Rectal smooth muscle tissue (tissue), 1 donor: ENCODE measurements around the gene KMT2C.

Source experiments
- H3K27ac ChIP-seq: one replicate; pipeline ENCODE4 v1.7.0; 2013; ENCODE audit warnings: low read depth, low read length, inconsistent platforms
- H3K27me3 ChIP-seq: one replicate; pipeline ENCODE4 v1.7.0; 2013; ENCODE audit warnings: low read length; ENCODE audit not compliant: control insufficient read depth, insufficient read depth
- H3K36me3 ChIP-seq: one replicate; pipeline ENCODE4 v1.7.0; 2013; ENCODE audit warnings: low read length; ENCODE audit not compliant: control insufficient read depth, insufficient read depth
- H3K4me1 ChIP-seq: one replicate; pipeline ENCODE4 v1.7.0; 2013; ENCODE audit warnings: low read length; ENCODE audit not compliant: control insufficient read depth, insufficient read depth
- H3K4me3 ChIP-seq: one replicate; pipeline ENCODE4 v1.7.0; 2013; ENCODE audit warnings: low read length
- H3K9ac ChIP-seq: one replicate; pipeline ENCODE4 v1.7.0; 2013; ENCODE audit warnings: low read length

The KMT2C gene

DNA sequence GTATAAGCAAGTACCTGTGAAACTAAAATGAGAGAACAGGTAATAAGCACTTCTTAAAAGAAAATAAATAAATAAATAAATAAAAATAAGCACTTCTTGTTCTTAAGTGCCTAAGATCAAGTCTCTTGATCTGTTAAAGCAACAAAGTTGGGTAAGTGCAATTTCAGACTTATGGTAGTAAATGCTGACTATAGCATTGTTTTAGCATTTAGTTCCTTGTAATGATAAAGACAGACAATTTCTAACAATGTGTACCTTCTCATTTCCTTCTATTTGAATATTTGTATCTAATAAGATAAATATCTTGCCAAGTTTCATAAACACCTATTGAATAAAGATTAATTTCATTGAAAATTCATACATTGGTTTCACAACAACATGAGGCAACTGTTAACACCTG lies 323.0 kb downstream of the KMT2C start:
- H3K36me3 ChIP-seq, result peaks cover 18% of the 10 kb centered on the region
- H3K27ac ChIP-seq, result no peak overlapping the region
- H3K4me1 ChIP-seq, result no peaks in the 10 kb centered on the region
- H3K4me3 ChIP-seq, result no peak overlapping the region
- no peaks in the 10 kb centered on the region for H3K27me3 ChIP-seq
- H3K9ac ChIP-seq, result no peak overlapping the region

DNA sequence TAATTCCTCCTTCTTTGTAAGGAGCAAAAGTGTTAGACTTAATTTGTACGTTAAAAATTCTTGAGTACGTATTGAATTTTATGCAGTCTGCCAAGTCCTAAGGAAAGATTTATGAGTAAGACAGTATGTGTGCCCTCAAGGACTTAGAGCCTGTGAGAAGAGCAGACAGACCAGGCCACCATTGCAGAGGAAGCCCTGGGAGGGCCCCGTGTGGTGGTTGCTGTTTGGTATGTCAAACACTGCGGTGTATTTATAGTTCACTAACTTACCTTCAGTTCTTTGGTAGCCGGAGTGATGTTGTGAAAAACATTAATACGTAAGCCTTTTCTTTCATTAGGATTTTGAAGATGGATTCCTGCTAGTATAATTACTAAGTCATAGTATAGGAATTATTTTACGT lies 327.4 kb downstream of the KMT2C start:
- Histone ChIP-seq H3K36me3 (peaks cover 6% of the 10 kb centered on the region), H3K4me3 (no peak overlapping the region), H3K4me1 (no peaks in the 10 kb centered on the region)

DNA sequence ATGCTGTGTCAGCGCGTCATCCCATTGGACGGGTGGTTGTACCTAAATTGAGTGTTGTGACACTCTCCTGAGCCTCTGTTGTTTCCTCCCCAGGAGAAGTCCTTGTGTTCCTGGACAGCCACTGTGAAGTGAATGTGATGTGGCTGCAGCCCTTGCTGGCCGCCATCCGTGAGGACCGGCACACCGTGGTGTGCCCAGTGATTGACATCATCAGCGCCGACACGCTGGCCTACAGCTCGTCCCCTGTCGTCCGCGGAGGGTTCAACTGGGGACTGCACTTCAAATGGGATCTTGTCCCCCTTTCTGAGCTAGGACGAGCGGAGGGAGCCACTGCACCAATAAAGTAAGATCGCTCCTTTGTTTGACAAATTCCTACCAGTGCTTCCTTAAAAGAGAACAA lies 327.9 kb downstream of the KMT2C start:
- H3K4me1 ChIP-seq, result no peaks in the 10 kb centered on the region
- no peak overlapping the region for H3K9ac ChIP-seq
- no peak overlapping the region for H3K27ac ChIP-seq
- H3K4me3 ChIP-seq, result no peak overlapping the region
- H3K27me3 ChIP-seq, result no peaks in the 10 kb centered on the region
- H3K36me3 ChIP-seq, result peaks cover 6% of the 10 kb centered on the region

More for the DNA sequence above, 327.4 kb downstream of the KMT2C start:
- no peaks in the 10 kb centered on the region for H3K27me3 ChIP-seq
- no peak overlapping the region for H3K27ac ChIP-seq
- no peak overlapping the region for H3K9ac ChIP-seq

DNA sequence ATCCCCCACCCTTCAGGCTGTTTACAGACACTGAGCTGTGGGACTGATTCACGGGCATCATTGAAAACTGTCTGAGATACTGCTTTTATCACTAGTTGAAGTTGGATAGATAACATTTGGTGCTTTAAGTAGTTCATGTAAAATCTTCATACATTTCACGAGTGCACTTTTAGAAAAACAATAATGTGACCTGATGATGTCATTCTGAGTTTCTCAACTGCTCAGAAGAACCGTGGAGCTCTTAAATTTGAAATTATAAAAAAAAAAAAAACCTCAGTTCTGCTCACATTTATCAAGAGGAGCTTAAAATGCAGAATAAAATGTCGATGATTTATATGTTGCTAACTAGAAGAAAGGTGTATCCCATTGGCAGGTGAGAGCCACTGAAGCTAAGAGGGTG lies 328.8 kb downstream of the KMT2C start:
- Histone ChIP-seq H3K36me3 (peaks cover 6% of the 10 kb centered on the region), H3K4me1 (no peaks in the 10 kb centered on the region), H3K9ac (no peak overlapping the region), H3K27me3 (no peaks in the 10 kb centered on the region), H3K27ac (no peak overlapping the region), H3K4me3 (no peak overlapping the region)

DNA sequence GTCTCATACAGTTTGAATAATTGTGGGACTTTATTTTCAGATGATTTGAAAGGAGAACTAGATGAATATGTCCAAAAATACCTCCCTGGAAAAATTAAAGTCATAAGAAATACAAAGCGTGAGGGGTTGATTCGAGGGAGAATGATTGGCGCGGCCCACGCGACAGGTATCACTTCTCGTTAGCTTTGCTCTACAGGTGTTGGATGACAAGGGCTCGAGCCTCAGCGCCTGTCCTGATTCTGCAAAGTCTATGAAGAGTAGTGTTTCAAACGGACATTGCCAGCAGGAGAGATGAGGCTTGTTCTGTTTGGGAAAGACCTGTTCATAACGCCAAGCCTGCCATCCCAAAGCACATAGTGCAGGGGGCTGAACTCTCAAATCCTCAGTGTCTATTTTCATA lies 330.6 kb downstream of the KMT2C start:
- Histone ChIP-seq H3K4me3 (no peak overlapping the region), H3K27ac (no peak overlapping the region), H3K27me3 (no peaks in the 10 kb centered on the region), H3K36me3 (peaks cover 8% of the 10 kb centered on the region), H3K9ac (no peak overlapping the region), H3K4me1 (no peaks in the 10 kb centered on the region)

DNA sequence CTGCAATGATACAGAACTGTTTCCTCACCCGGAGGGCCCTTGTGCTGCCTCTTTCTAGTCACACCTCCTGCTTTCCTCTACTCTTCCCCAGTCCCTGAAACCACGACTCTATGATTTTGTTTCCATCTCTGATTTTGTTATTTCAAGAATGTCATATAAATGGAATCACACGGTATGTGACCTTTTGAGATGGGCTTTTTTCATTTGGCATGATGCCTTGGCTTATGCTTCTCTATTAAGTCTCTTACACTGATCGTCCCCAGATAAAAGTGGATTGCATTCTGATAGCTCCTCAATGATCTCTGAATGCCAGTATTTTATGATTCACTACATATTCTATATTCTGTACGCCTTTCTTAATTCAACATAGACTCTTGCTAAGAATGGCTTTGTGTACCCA lies 332.1 kb downstream of the KMT2C start:
- H3K27me3 ChIP-seq, result no peaks in the 10 kb centered on the region
- H3K4me1 ChIP-seq, result no peaks in the 10 kb centered on the region

DNA sequence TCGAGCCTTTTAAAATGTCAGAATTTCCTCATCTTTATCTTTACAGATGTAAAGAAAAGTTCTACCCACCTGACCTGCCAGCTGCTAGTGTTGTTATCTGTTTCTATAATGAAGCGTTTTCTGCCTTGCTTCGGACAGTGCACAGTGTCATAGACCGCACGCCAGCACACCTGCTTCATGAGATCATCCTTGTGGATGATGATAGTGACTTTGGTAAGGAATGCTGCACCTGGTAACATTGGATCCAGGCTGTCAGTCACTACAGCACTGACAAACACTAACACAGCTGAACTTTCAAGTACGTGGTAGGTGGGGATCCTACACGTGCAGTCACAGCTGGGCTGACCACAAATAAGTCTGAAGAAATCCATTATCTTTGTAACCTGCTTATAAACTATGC lies 332.7 kb downstream of the KMT2C start:
- H3K36me3 ChIP-seq, result peaks cover 6% of the 10 kb centered on the region
- no peak overlapping the region for H3K27ac ChIP-seq
- H3K27me3 ChIP-seq, result no peaks in the 10 kb centered on the region
- no peak overlapping the region for H3K9ac ChIP-seq
- no peak overlapping the region for H3K4me3 ChIP-seq
- H3K4me1 ChIP-seq, result no peaks in the 10 kb centered on the region

More for the DNA sequence above, 332.1 kb downstream of the KMT2C start:
- Histone ChIP-seq H3K27ac (no peak overlapping the region), H3K9ac (no peak overlapping the region), H3K36me3 (peaks cover 8% of the 10 kb centered on the region), H3K4me3 (no peak overlapping the region)

DNA sequence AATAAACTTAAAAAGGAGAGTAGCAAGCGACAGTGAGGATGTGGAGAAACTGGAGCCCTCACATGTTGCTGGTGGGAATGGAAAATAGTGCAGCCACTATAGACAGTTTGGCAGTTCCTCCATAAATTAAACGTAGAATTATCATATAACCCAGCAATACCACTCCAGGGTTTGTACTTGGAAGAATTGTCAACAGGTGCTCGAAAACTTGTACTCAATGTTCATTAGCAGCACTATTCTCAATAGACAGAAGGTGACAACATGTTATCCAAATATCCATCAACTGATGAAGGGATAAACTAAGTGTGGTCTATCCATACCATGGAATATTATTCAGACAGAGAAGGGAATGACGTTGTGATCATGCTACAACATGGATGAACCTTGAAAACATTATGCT lies 338.5 kb downstream of the KMT2C start:
- Histone ChIP-seq H3K4me3 (no peak overlapping the region), H3K9ac (no peak overlapping the region), H3K36me3 (peaks cover 2% of the 10 kb centered on the region), H3K27ac (no peak overlapping the region), H3K27me3 (no peaks in the 10 kb centered on the region), H3K4me1 (no peaks in the 10 kb centered on the region)

DNA sequence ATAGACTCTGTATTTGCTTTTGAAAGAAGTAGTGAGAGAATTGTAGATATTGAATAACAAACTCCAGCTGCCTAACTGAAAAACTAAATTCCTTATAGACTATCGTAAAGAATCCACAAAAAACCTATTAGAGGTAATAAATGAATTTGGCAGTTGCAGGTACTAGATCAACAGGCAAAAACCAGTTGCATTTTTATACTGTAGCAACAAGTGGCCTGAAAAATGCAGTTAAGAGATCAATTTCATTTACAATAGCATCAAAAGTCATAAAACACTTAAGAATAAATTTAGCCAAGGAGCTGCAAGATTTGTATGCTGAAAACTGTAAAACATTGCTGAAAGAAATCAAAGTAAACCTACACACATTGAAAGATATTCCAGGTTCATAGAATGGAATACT lies 340.0 kb downstream of the KMT2C start:
- Histone ChIP-seq H3K4me3 (no peak overlapping the region), H3K9ac (no peak overlapping the region), H3K36me3 (no peaks in the 10 kb centered on the region), H3K27me3 (no peaks in the 10 kb centered on the region), H3K27ac (no peak overlapping the region), H3K4me1 (no peaks in the 10 kb centered on the region)

DNA sequence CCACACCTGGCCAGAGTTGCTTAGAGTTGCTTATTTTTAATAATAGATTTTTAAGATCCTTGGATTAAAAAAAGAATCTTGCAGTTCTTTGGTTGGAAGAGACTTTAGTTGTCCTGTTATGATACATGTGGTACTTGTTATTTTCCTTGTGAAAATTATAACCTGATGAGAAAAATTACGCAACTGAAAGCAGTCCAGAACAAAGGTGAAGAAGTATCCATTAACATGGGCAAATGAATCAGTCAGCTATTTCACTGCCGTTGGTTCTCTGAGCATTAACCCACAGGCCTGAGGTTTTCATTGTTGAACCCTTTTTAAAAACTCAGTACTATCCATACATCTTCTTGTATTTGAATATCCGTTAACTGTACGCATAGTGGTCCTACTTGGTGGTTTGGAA lies 342.1 kb downstream of the KMT2C start:
- H3K27me3 ChIP-seq, result no peaks in the 10 kb centered on the region
- H3K4me3 ChIP-seq, result no peak overlapping the region
- H3K9ac ChIP-seq, result no peak overlapping the region
- no peaks in the 10 kb centered on the region for H3K4me1 ChIP-seq
- no peaks in the 10 kb centered on the region for H3K36me3 ChIP-seq
- H3K27ac ChIP-seq, result no peak overlapping the region

DNA sequence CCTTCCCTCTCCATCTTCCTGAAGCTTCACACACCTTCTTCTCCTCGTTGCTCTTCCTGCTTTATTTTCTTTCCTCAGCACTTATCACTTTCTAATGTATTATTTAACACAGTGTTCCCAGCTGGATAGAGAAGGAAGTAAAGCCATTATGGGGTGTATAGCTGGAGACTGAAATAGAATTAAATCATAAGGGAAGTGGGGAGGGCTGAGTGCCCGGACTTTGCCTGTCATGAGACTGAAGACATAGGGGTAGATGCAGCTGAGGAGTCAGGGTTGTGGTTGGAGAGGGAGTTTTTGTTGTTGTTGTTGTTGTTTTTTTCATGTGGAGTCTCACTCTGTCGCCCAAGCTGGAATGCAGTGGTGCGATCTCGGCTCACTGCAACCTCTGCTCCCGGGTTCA lies 345.1 kb downstream of the KMT2C start:
- no peaks in the 10 kb centered on the region for H3K27me3 ChIP-seq
- H3K9ac ChIP-seq, result no peak overlapping the region
- H3K4me3 ChIP-seq, result no peak overlapping the region
- no peak overlapping the region for H3K27ac ChIP-seq
- H3K36me3 ChIP-seq, result no peaks in the 10 kb centered on the region
- H3K4me1 ChIP-seq, result no peaks in the 10 kb centered on the region

DNA sequence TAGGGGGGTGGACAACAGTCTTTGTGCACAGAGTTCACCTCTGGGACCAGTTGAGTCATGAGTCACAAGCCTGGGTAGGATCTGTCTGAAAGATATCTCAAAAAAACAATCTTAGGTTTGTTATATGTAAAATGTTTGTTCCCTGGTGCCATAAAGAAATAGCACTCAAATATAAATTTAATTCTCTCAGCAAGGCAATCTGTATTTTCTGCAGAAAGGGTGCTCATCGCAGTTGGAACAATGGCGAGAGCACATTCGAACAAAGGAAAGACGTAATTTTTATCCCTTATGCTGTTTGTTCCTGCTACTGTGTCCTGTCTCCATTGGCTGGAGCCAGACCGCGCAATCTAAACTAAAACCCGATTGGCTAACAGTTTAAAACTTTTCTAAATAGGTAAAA lies 346.6 kb downstream of the KMT2C start:
- Histone ChIP-seq H3K4me3 (no peak overlapping the region), H3K4me1 (no peaks in the 10 kb centered on the region), H3K27ac (no peak overlapping the region), H3K27me3 (no peaks in the 10 kb centered on the region), H3K9ac (no peak overlapping the region), H3K36me3 (no peaks in the 10 kb centered on the region)

DNA sequence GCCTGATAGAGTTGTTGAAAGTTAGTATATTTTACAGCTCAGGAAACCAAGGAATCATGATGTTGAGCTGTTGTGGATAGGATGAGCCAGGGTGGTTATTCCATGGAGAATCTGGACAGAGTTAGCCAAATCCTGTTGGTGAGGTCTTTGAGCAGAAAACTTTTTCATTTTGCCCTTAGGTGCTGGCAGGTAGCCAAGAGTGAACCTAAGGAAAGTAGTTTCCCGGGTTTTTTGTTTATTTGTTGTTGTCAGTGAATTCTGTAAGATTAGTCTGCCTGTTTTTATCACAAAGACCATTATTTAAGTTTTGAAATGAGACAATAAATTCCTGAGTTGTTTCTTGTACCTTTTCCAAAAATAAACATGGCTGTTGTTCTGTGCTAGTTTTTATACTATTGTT lies 349.3 kb downstream of the KMT2C start:
- Histone ChIP-seq H3K9ac (no peak overlapping the region), H3K27ac (no peak overlapping the region), H3K4me1 (no peaks in the 10 kb centered on the region), H3K4me3 (no peak overlapping the region), H3K27me3 (no peaks in the 10 kb centered on the region), H3K36me3 (no peaks in the 10 kb centered on the region)

DNA sequence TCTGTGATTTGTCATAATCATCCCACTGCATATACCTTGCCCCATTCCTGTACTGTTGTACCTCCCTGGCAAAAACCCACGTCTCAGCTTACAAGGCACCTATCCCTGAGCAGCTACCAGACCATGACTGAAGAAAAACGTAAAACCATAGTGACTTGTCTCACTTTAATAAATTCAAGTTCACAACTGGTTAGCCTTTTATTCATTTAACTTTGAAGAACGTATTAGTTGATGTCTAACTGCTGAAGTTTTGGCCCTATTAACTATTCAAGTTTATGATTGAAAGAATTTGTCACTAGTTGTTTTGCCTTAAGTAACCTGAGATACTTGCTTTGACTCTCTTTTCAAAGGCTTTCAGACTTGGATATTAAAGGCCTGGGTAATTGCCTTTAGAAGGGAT lies 350.7 kb downstream of the KMT2C start:
- Histone ChIP-seq H3K4me1 (no peaks in the 10 kb centered on the region), H3K36me3 (no peaks in the 10 kb centered on the region), H3K27ac (no peak overlapping the region), H3K27me3 (no peaks in the 10 kb centered on the region), H3K9ac (no peak overlapping the region), H3K4me3 (no peak overlapping the region)
